Upper lobe of left lung (tissue), 4 donors: ENCODE results near the gene TRIM17.
A peak's percentile ranks its signal among the peaks of the same experiment; 100 is the strongest.

Source experiments
- CTCF ChIP-seq, 6 experiments: fragments of 450-650 bp in 4 of 6; fragments of 200-600 bp in 2 of 6; sonication (generic) in 2 of 6; IDR thresholded peaks; one replicate each; pipeline ENCODE4 v1.5.1; 2016 to 2019; ENCODE audit warnings: antibody characterized with exemption in 6 of 6
- EP300 ChIP-seq, 4 donors: sonication (generic); formaldehyde crosslinking; IDR thresholded peaks; one replicate each; pipeline ENCODE4 v1.5.1; 2017; ENCODE audit warnings: antibody characterized with exemption in 4 of 4, control low read depth in 2 of 4
- POLR2A ChIP-seq, 4 donors: fragments of 450-650 bp; IDR thresholded peaks; one replicate each; pipeline ENCODE4 v1.5.1; 2016 to 2017; ENCODE audit warnings: antibody characterized with exemption in 4 of 4, mild to moderate bottlenecking in 2 of 4

GRCh38 chr1:228393811-228394570 lies 22.7 kb downstream of the TRIM17 start:
- peak in 1 of 6 experiments; percentile 1 for TF ChIP-seq CTCF (IDR thresholded peaks at IDR 0.05)
- no peak for TF ChIP-seq POLR2A (IDR thresholded peaks at IDR 0.05)
- no peak for TF ChIP-seq EP300 (IDR thresholded peaks at IDR 0.05)
